Panc1 (cell line): ENCODE measurements around the gene OR2J1. TPM values are rescaled to one million over a fixed set of nuclear protein-coding genes. Genes with fewer than 3 reads are reported as not detected.

Experiments
- ATAC-seq: fragments of 200-7000 bp; cut with Tn5 transposase; 2 replicates; pipeline ENCODE4 v1.9.1; 2020; ENCODE audit warnings: mild to moderate bottlenecking, moderate library complexity
- BruUV-seq: library from RNA; stranded (reverse); fragments of 400-500 nt; replicated peaks from 2 replicates; lab custom pipeline; 2021; lab: Mats Ljungman, UMichigan
- CTCF ChIA-PET: fragments of 300-600 bp; sonication (Branson Sonifier 250); formaldehyde crosslinking; loops from one replicate; lab custom pipeline; 2022; ENCODE audit warnings: antibody characterized with exemption; lab: Charles Lee
- POLR2A ChIA-PET: fragments of 300-600 bp; sonication (Branson Sonifier 250); formaldehyde crosslinking; loops from one replicate; lab custom pipeline; 2022; ENCODE audit warnings: antibody characterized with exemption; lab: Charles Lee
- DNase-seq: peaks from one replicate; pipeline ENCODE4 v3.0.0-alpha.2; 2010; ENCODE audit warnings: low read depth, low spot score
- H3K27ac ChIP-seq: 2 replicates; pipeline ENCODE4 v1.5.1; 2011; ENCODE audit warnings: mild to moderate bottlenecking, low read length, inconsistent platforms
- H3K27me3 ChIP-seq: fragments of 200-500 bp; sonication (Bioruptor generic); 2 replicates; pipeline ENCODE4 v1.6.0; 2014; ENCODE audit warnings: low read length, inconsistent platforms; ENCODE audit not compliant: control insufficient read depth, insufficient read depth
- H3K36me3 ChIP-seq: fragments of 200-500 bp; sonication (Bioruptor generic); 2 replicates; pipeline ENCODE4 v1.5.1; 2014; ENCODE audit warnings: inconsistent platforms, mild to moderate bottlenecking, low read length, moderate library complexity; ENCODE audit not compliant: control insufficient read depth, insufficient read depth
- H3K4me1 ChIP-seq: 2 replicates; pipeline ENCODE4 v1.5.1; 2011; ENCODE audit warnings: inconsistent platforms, mild to moderate bottlenecking, low read length, moderate library complexity; ENCODE audit not compliant: control insufficient read depth, insufficient read depth
- H3K4me3 ChIP-seq, 2 experiments: 2 replicates each; pipeline ENCODE4 v1.5.1; 2011 to 2012; ENCODE audit warnings: low read depth in 2 of 2, low read length in 2 of 2, mild to moderate bottlenecking in 2 of 2, inconsistent platforms in 1 of 2, moderate library complexity in 1 of 2
- H3K9me3 ChIP-seq: fragments of 200-500 bp; sonication (Bioruptor generic); 2 replicates; pipeline ENCODE4 v1.5.1; 2014; ENCODE audit warnings: low read depth, mild to moderate bottlenecking, inconsistent platforms, low read length, moderate library complexity; ENCODE audit not compliant: control insufficient read depth, insufficient read depth
- CTCF ChIP-seq: fragments of 450-650 bp; IDR thresholded peaks from 2 replicates; pipeline ENCODE4 v1.5.1; 2017; ENCODE audit warnings: mild to moderate bottlenecking
- POLR2AphosphoS5 ChIP-seq: IDR thresholded peaks from 2 replicates; pipeline ENCODE4 v1.6.1; 2012; ENCODE audit warnings: mild to moderate bottlenecking, low read depth, low read length, moderate library complexity
- REST ChIP-seq, 2 experiments: IDR thresholded peaks; 2 replicates each; pipeline ENCODE4 v1.6.1; 2011 to 2012; ENCODE audit warnings: low read depth in 2 of 2, control low read depth in 1 of 2, low read length in 1 of 2, mild to moderate bottlenecking in 1 of 2, moderate library complexity in 1 of 2; ENCODE audit not compliant: insufficient read depth in 1 of 2
- SIN3A ChIP-seq: IDR thresholded peaks from 2 replicates; pipeline ENCODE4 v1.6.1; 2012; ENCODE audit warnings: low read depth, mild to moderate bottlenecking, low read length, moderate library complexity, borderline replicate concordance; ENCODE audit not compliant: insufficient read depth
- TCF7L2 ChIP-seq: IDR thresholded peaks from 2 replicates; pipeline ENCODE4 v1.6.1; 2011; ENCODE audit warnings: mild to moderate bottlenecking, low read depth, low read length, inconsistent platforms
- in situ Hi-C: cut with HindIII; loops from 2 replicates; pipeline ENCODE4 v1.10.0; 2016; ENCODE audit warnings: low sequenced_read_pairs, low pct_unique_long_range_greater_than_20kb
- intact Hi-C: fragments of 100-400 bp; cut with micrococcal nuclease; formaldehyde crosslinking; loops from one replicate; pipeline ENCODE4 v1.10.0; 2022; ENCODE audit not compliant: unreplicated experiment
- total RNA-seq: library from RNA; stranded (reverse); gene quantifications from one replicate; pipeline ENCODE4 v1.2.1, GENCODE V29; 2021; ENCODE audit not compliant: unreplicated experiment

Gene OR2J1
- total RNA-seq, 1 experiment from 2014 or later, result not detected

GRCh38 chr6:29141606-29142005 is 42.3 kb downstream of the OR2J1 start:
- BruUV-seq, result no TSS peak
- in situ Hi-C loops, result no loop called here
- DNase-seq (no peak), ATAC-seq (no peak)
- H3K27ac ChIP-seq, result no peak overlapping the region
- no peaks in the 10 kb centered on the region for H3K4me1 ChIP-seq
- H3K4me3 ChIP-seq, result no peak overlapping the region
- ChIA-PET POLR2A (no interaction called here), CTCF (no interaction called here)
- TF ChIP-seq POLR2AphosphoS5, result no peak
- no peak for TF ChIP-seq SIN3A
- no peak for TF ChIP-seq CTCF
- TF ChIP-seq REST (IDR thresholded peaks at IDR 0.05; ENCODE audit: insufficient read depth in 1 of 2, low read depth in 2 of 2, low read length in 1 of 2), result no peak
- no peak for TF ChIP-seq TCF7L2
- intact Hi-C loops, result no loop called here
- no peaks in the 10 kb centered on the region for H3K27me3 ChIP-seq
- no peaks in the 10 kb centered on the region for H3K9me3 ChIP-seq
- H3K36me3 ChIP-seq, result no peaks in the 10 kb centered on the region; the same call in 1 of the 2 replicates

- intact Hi-C loops, result no loop called here
- CTCF ChIA-PET, result no interaction called here
- H3K27ac ChIP-seq, result no peak overlapping the region
- in situ Hi-C loops, result no loop called here
- no peak for DNase-seq
- no peaks in the 10 kb centered on the region for H3K9me3 ChIP-seq
- ATAC-seq, result no peak
- TF ChIP-seq SIN3A (no peak), POLR2AphosphoS5 (no peak), REST (IDR thresholded peaks at IDR 0.05; ENCODE audit: insufficient read depth in 1 of 2, low read depth in 2 of 2, low read length in 1 of 2) (no peak), CTCF (no peak), TCF7L2 (no peak)
- no peaks in the 10 kb centered on the region for H3K4me1 ChIP-seq
- no peaks in the 10 kb centered on the region for H3K27me3 ChIP-seq
- BruUV-seq, result no TSS peak
- POLR2A ChIA-PET, result no interaction called here
- no peak overlapping the region for H3K4me3 ChIP-seq
- H3K36me3 ChIP-seq, result no peaks in the 10 kb centered on the region
Observed at GRCh38 chr6:29142309-29142708, 43.0 kb downstream of the OR2J1 start.
